Panc1 (cell line): ENCODE results near the gene FNIP2. TPM values are rescaled to one million over a fixed set of nuclear protein-coding genes. Genes with fewer than 3 reads are reported as not detected.

Experiments
- ATAC-seq: fragments of 200-7000 bp; cut with Tn5 transposase; 2 replicates; pipeline ENCODE4 v1.9.1; 2020; ENCODE audit warnings: mild to moderate bottlenecking, moderate library complexity
- BruUV-seq: library from RNA; stranded (reverse); fragments of 400-500 nt; replicated peaks from 2 replicates; lab custom pipeline; 2021; lab: Mats Ljungman, UMichigan
- CTCF ChIA-PET: fragments of 300-600 bp; sonication (Branson Sonifier 250); formaldehyde crosslinking; loops from one replicate; lab custom pipeline; 2022; ENCODE audit warnings: antibody characterized with exemption; lab: Charles Lee
- POLR2A ChIA-PET: fragments of 300-600 bp; sonication (Branson Sonifier 250); formaldehyde crosslinking; loops from one replicate; lab custom pipeline; 2022; ENCODE audit warnings: antibody characterized with exemption; lab: Charles Lee
- DNase-seq: peaks from one replicate; pipeline ENCODE4 v3.0.0-alpha.2; 2010; ENCODE audit warnings: low read depth, low spot score
- H3K27ac ChIP-seq: 2 replicates; pipeline ENCODE4 v1.5.1; 2011; ENCODE audit warnings: mild to moderate bottlenecking, low read length, inconsistent platforms
- H3K27me3 ChIP-seq: fragments of 200-500 bp; sonication (Bioruptor generic); 2 replicates; pipeline ENCODE4 v1.6.0; 2014; ENCODE audit warnings: low read length, inconsistent platforms; ENCODE audit not compliant: control insufficient read depth, insufficient read depth
- H3K36me3 ChIP-seq: fragments of 200-500 bp; sonication (Bioruptor generic); 2 replicates; pipeline ENCODE4 v1.5.1; 2014; ENCODE audit warnings: inconsistent platforms, mild to moderate bottlenecking, low read length, moderate library complexity; ENCODE audit not compliant: control insufficient read depth, insufficient read depth
- H3K4me1 ChIP-seq: 2 replicates; pipeline ENCODE4 v1.5.1; 2011; ENCODE audit warnings: inconsistent platforms, mild to moderate bottlenecking, low read length, moderate library complexity; ENCODE audit not compliant: control insufficient read depth, insufficient read depth
- H3K4me3 ChIP-seq, 2 experiments: 2 replicates each; pipeline ENCODE4 v1.5.1; 2011 to 2012; ENCODE audit warnings: low read depth in 2 of 2, low read length in 2 of 2, mild to moderate bottlenecking in 2 of 2, inconsistent platforms in 1 of 2, moderate library complexity in 1 of 2
- H3K9me3 ChIP-seq: fragments of 200-500 bp; sonication (Bioruptor generic); 2 replicates; pipeline ENCODE4 v1.5.1; 2014; ENCODE audit warnings: low read depth, mild to moderate bottlenecking, inconsistent platforms, low read length, moderate library complexity; ENCODE audit not compliant: control insufficient read depth, insufficient read depth
- POLR2AphosphoS5 ChIP-seq: IDR thresholded peaks from 2 replicates; pipeline ENCODE4 v1.6.1; 2012; ENCODE audit warnings: mild to moderate bottlenecking, low read depth, low read length, moderate library complexity
- SIN3A ChIP-seq: IDR thresholded peaks from 2 replicates; pipeline ENCODE4 v1.6.1; 2012; ENCODE audit warnings: low read depth, mild to moderate bottlenecking, low read length, moderate library complexity, borderline replicate concordance; ENCODE audit not compliant: insufficient read depth
- TCF7L2 ChIP-seq: IDR thresholded peaks from 2 replicates; pipeline ENCODE4 v1.6.1; 2011; ENCODE audit warnings: mild to moderate bottlenecking, low read depth, low read length, inconsistent platforms
- in situ Hi-C: cut with HindIII; loops from 2 replicates; pipeline ENCODE4 v1.10.0; 2016; ENCODE audit warnings: low sequenced_read_pairs, low pct_unique_long_range_greater_than_20kb
- intact Hi-C: fragments of 100-400 bp; cut with micrococcal nuclease; formaldehyde crosslinking; loops from one replicate; pipeline ENCODE4 v1.10.0; 2022; ENCODE audit not compliant: unreplicated experiment
- total RNA-seq: library from RNA; stranded (reverse); gene quantifications from one replicate; pipeline ENCODE4 v1.2.1, GENCODE V29; 2021; ENCODE audit not compliant: unreplicated experiment
- TF ChIP-seq, protein P1 (sequence below), 2 experiments: IDR thresholded peaks; 2 replicates each; pipeline ENCODE4 v1.6.1; 2011 to 2012; ENCODE audit warnings: low read depth in 2 of 2, control low read depth in 1 of 2, low read length in 1 of 2, mild to moderate bottlenecking in 1 of 2, moderate library complexity in 1 of 2; ENCODE audit not compliant: insufficient read depth in 1 of 2
- TF ChIP-seq, protein P2 (sequence below): fragments of 450-650 bp; IDR thresholded peaks from 2 replicates; pipeline ENCODE4 v1.5.1; 2017; ENCODE audit warnings: mild to moderate bottlenecking

The FNIP2 gene
- total RNA-seq, 1 experiment from 2014 or later, result 17.7 TPM

GRCh38 chr4:158847535-158847934, 78.7 kb downstream of the FNIP2 start:
- no peaks in the 10 kb centered on the region for H3K27me3 ChIP-seq
- in situ Hi-C loops, result no loop called here
- intact Hi-C loops, result no loop called here
- TF ChIP-seq, protein P1, sequence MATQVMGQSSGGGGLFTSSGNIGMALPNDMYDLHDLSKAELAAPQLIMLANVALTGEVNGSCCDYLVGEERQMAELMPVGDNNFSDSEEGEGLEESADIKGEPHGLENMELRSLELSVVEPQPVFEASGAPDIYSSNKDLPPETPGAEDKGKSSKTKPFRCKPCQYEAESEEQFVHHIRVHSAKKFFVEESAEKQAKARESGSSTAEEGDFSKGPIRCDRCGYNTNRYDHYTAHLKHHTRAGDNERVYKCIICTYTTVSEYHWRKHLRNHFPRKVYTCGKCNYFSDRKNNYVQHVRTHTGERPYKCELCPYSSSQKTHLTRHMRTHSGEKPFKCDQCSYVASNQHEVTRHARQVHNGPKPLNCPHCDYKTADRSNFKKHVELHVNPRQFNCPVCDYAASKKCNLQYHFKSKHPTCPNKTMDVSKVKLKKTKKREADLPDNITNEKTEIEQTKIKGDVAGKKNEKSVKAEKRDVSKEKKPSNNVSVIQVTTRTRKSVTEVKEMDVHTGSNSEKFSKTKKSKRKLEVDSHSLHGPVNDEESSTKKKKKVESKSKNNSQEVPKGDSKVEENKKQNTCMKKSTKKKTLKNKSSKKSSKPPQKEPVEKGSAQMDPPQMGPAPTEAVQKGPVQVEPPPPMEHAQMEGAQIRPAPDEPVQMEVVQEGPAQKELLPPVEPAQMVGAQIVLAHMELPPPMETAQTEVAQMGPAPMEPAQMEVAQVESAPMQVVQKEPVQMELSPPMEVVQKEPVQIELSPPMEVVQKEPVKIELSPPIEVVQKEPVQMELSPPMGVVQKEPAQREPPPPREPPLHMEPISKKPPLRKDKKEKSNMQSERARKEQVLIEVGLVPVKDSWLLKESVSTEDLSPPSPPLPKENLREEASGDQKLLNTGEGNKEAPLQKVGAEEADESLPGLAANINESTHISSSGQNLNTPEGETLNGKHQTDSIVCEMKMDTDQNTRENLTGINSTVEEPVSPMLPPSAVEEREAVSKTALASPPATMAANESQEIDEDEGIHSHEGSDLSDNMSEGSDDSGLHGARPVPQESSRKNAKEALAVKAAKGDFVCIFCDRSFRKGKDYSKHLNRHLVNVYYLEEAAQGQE (IDR thresholded peaks at IDR 0.05; ENCODE audit: insufficient read depth in 1 of 2, low read depth in 2 of 2, low read length in 1 of 2), result no peak
- TF ChIP-seq TCF7L2 (no peak), POLR2AphosphoS5 (no peak), SIN3A (no peak)
- TF ChIP-seq, protein P2, sequence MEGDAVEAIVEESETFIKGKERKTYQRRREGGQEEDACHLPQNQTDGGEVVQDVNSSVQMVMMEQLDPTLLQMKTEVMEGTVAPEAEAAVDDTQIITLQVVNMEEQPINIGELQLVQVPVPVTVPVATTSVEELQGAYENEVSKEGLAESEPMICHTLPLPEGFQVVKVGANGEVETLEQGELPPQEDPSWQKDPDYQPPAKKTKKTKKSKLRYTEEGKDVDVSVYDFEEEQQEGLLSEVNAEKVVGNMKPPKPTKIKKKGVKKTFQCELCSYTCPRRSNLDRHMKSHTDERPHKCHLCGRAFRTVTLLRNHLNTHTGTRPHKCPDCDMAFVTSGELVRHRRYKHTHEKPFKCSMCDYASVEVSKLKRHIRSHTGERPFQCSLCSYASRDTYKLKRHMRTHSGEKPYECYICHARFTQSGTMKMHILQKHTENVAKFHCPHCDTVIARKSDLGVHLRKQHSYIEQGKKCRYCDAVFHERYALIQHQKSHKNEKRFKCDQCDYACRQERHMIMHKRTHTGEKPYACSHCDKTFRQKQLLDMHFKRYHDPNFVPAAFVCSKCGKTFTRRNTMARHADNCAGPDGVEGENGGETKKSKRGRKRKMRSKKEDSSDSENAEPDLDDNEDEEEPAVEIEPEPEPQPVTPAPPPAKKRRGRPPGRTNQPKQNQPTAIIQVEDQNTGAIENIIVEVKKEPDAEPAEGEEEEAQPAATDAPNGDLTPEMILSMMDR, result no peak
- BruUV-seq, result no TSS peak
- H3K4me3 ChIP-seq, result no peak overlapping the region
- DNase-seq (no peak), ATAC-seq (no peak)
- H3K27ac ChIP-seq, result no peak overlapping the region
- no peaks in the 10 kb centered on the region for H3K36me3 ChIP-seq
- ChIA-PET CTCF (no interaction called here), POLR2A (no interaction called here)
- H3K9me3 ChIP-seq, result no peaks in the 10 kb centered on the region
- no peaks in the 10 kb centered on the region for H3K4me1 ChIP-seq

DNA sequence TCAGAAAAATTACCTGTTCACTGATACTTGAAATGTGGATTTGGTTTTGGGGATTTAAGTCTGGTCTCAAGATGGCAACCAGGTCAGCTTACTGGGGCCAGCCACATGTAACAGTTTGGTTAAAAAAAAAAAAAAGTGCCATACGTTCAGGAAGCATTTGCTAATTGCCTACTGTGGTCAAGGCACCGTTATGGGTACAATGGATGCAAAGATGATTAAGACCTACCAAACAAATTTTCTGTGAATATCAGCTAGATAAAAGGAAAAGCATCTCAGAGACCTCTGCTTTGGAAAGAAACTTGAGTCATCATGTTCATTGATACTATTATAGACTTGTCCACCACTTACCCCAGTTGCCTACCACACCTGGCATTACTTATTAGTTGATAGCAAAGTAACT, 80.9 kb downstream of the FNIP2 start:
- Histone ChIP-seq H3K4me1 (no peaks in the 10 kb centered on the region), H3K9me3 (no peaks in the 10 kb centered on the region), H3K27me3 (no peaks in the 10 kb centered on the region), H3K27ac (no peak overlapping the region), H3K36me3 (no peaks in the 10 kb centered on the region), H3K4me3 (no peak overlapping the region)
- intact Hi-C loops (loop anchor here (1.0 to 10.0 kb wide), 2 partner anchors 75 to 119 kb away; no protein-coding TSS in a partner anchor), in situ Hi-C loops (no loop called here)
- ChIA-PET POLR2A (interaction anchor here (0.6 kb wide), 1 partner anchor 33 kb away, joined by 4 read pairs; no protein-coding TSS in a partner anchor), CTCF (interaction anchor here (0.8 kb wide), 1 partner anchor 120 kb away, joined by 3 read pairs; no protein-coding TSS in a partner anchor)
- no TSS peak for BruUV-seq
- ATAC-seq (no peak), DNase-seq (no peak)
- TF ChIP-seq, protein P2, result no peak
